Heart left ventricle (tissue), 16 donors: ENCODE measurements around the gene OR8S1. TPM values are rescaled to one million over a fixed set of nuclear protein-coding genes. Genes with fewer than 3 reads are reported as not detected.
"Not testable (repeated sequence)": the region's sequence is repeated elsewhere in the genome, so short reads cannot be mapped to it uniquely, and the experiment has no call there.

Source experiments
- ATAC-seq, 4 donors: fragments of 200-7000 bp; cut with Tn5 transposase; one replicate each; pipeline ENCODE4 v1.9.1; 2020 to 2022; ENCODE audit warnings: moderate library complexity in 4 of 4, mild to moderate bottlenecking in 3 of 4, moderate number of reproducible peaks in 1 of 4
- DNase-seq, 5 donors: peaks; one replicate each; pipeline ENCODE4 v3.0.0-alpha.2; 2020
- H3K27ac ChIP-seq, 12 donors: fragments of 200-600 bp; sonication (generic) in 4 of 12; one replicate each; pipeline versions ENCODE4 v1.5.0 to v1.8.0; 2016 to 2022; ENCODE audit warnings: mild to moderate bottlenecking in 2 of 12
- H3K27me3 ChIP-seq, 9 donors: fragments of 200-600 bp; sonication (generic) in 2 of 9; one replicate each; pipeline versions ENCODE4 v1.5.1 to v1.8.0; 2016 to 2022; ENCODE audit warnings: mild to moderate bottlenecking in 3 of 9
- H3K36me3 ChIP-seq, 9 donors: fragments of 200-600 bp; sonication (generic) in 2 of 9; one replicate each; pipeline versions ENCODE4 v1.5.0 to v1.8.0; 2018 to 2022; ENCODE audit warnings: mild to moderate bottlenecking in 2 of 9
- H3K4me1 ChIP-seq, 12 donors: fragments of 200-600 bp; sonication (generic) in 4 of 12; one replicate each; pipeline versions ENCODE4 v1.5.0 to v1.8.0; 2016 to 2022; ENCODE audit warnings: mild to moderate bottlenecking in 3 of 12
- H3K4me3 ChIP-seq, 12 donors: fragments of 200-600 bp; sonication (generic) in 4 of 12; one replicate each; pipeline versions ENCODE4 v1.5.0 to v1.8.0; 2017 to 2022; ENCODE audit warnings: mild to moderate bottlenecking in 9 of 12, moderate library complexity in 4 of 12
- H3K9me3 ChIP-seq, 12 donors: fragments of 200-600 bp; sonication (generic) in 4 of 12; one replicate each; pipeline versions ENCODE4 v1.5.0 to v1.8.0; 2016 to 2022; ENCODE audit warnings: mild to moderate bottlenecking in 1 of 12
- CTCF ChIP-seq, 12 donors: fragments of 200-600 bp; sonication (generic) in 4 of 12; IDR thresholded peaks; one replicate each; pipeline versions ENCODE4 v1.5.0 to v1.8.0; 2018 to 2022; ENCODE audit warnings: antibody characterized with exemption in 12 of 12, mild to moderate bottlenecking in 5 of 12
- POLR2A ChIP-seq, 2 donors: fragments of 450-650 bp; IDR thresholded peaks; one replicate each; pipeline ENCODE4 v1.6.1; 2017; ENCODE audit warnings: antibody characterized with exemption in 2 of 2, mild to moderate bottlenecking in 2 of 2, moderate library complexity in 2 of 2
- WGBS, 4 donors: extraction: QIAGEN DNeasy Blood & Tissue Kit in 2 of 4; methylation state at CpG; one replicate each; pipeline versions ENCODE4 v1.1.5 to v1.1.7; 2013 to 2018; 5-methylcytosine and 5-hydroxymethylcytosine counted together
- intact Hi-C, 10 donors: fragments of 100-400 bp; cut with DNase I; formaldehyde crosslinking; loops; one replicate each; pipeline versions ENCODE4 v1.11.1 to v1.14.2; 2022
- polyA plus RNA-seq, 2 donors: library from polyadenylated mRNA; stranded (reverse); fragments of 200-250 nt; gene quantifications; one replicate each; pipeline ENCODE4 v1.2.3, GENCODE V29; 2013
- total RNA-seq, 9 donors: library from RNA; depleted of rRNA in 2 of 9; stranded (reverse); fragments of >200 nt in 2 of 9; fragmentation: NEBNext Ultra II Directional in 3 of 9; extraction: Animal tissue kit (Norgen Biotek cat#: 25700) in 3 of 9; gene quantifications; one replicate each; pipeline versions ENCODE4 v1.1.0 to v1.2.4, GENCODE V29; 2016 to 2023
- donor health status: ischemic (EF 13 %, LVEDD 7.1; RV severe dilation, severe dysfunction).
- donor health status: healthy with polysubstance abuse.
- donor health status: DM: no; HTN: yes; CAD: no.
- donor health status: DM: no; HTN: no; CAD: no.
- donor health status: ischemic (EF 25% LVEDD 6.9; RV normal size, moderate dysfunction).
- donor health status: ischemic (EF 25% LVEDD 5.7; RV mildly dilated, moderate dysfunction).
- donor health status: healthy.
- donor health status: DM: yes; HTN: yes; CAD: no.
- donor health status: ischemic (EF 35%, LVEDD 5.7; RV mildly dilated, moderate dysfunction).
- donor health status: nonischemic (EF 11% LVEDD 7.7; RV severe dilation, severe dysfunction).
- donor health status: DM: yes; HTN: yes; CAD: no.
- donor health status: PGD.
- donor health status: ischemic (EF 29% LVEDD 5.4; RV normal size, mild dysfunction).
- donor health status: nonischemic (EF 23%, LVEDD 6.1; RV moderate dilation, normal function).

Gene OR8S1
- total and polyA plus RNA-seq, 11 donors: not detected

DNA sequence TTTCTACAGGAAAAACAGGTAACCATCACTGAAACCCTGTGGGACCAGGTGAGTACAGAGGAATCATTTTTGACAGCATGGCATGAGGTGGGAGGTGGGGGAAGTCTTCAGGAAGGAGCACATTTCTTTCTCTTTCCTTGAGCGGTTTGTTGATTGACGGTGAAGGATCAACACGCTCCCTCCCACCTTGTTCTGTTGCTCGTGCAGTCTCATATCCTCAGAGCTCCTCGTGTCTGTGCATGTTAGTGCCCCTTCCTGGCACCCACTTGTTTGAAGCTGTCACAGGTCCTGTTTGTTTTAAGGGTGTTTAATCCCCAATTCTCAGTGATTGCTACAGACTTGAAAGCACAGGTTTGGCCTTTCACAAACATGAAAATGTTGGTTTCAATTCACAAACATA lies 38.8 kb upstream of the OR8S1 start:
- 62 to 66% (median 63%) methylated on average over 5 of the region's 5 CpGs for WGBS, 4 donors
- intact Hi-C loops: no loop called here
- H3K27ac ChIP-seq: no peak overlapping the region
- no peak overlapping the region for H3K4me3 ChIP-seq
- H3K4me1 ChIP-seq: no peaks in the 10 kb centered on the region
- H3K9me3 ChIP-seq: no peaks in the 10 kb centered on the region
- no peak for ATAC-seq
- H3K27me3 ChIP-seq: no peaks in the 10 kb centered on the region
- H3K36me3 ChIP-seq: no peaks in the 10 kb centered on the region
- no peak for TF ChIP-seq POLR2A (IDR thresholded peaks at IDR 0.05)
- no peak for TF ChIP-seq CTCF (IDR thresholded peaks at IDR 0.05)
- DNase-seq: no peak

GRCh38 chr12:48489012-48489411 lies 36.4 kb upstream of the OR8S1 start:
- intact Hi-C loops: no loop called here
- Histone ChIP-seq H3K36me3 (no peaks in the 10 kb centered on the region), H3K27ac (no peak overlapping the region), H3K27me3 (no peaks in the 10 kb centered on the region), H3K4me1 (no peaks in the 10 kb centered on the region), H3K4me3 (no peak overlapping the region), H3K9me3 (no peaks in the 10 kb centered on the region)
- DNase-seq (no peak), ATAC-seq (no peak)
- WGBS, 4 donors: 63 to 75% (median 72%) methylated on average over 2 of the region's 2 CpGs
- TF ChIP-seq CTCF (IDR thresholded peaks at IDR 0.05): no peak
- no peak for TF ChIP-seq POLR2A (IDR thresholded peaks at IDR 0.05)

- H3K27ac ChIP-seq, H3K36me3 ChIP-seq, H3K27me3 ChIP-seq, ATAC-seq, DNase-seq, H3K4me3 ChIP-seq, H3K9me3 ChIP-seq, H3K4me1 ChIP-seq, intact Hi-C loops: not testable (repeated sequence)
- WGBS, 4 donors: 79 to 85% (median 84%) methylated on average over 7 of the region's 7 CpGs
These were observed 36.0 kb upstream of the OR8S1 start for GRCh38 chr12:48489456-48489855.

GRCh38 chr12:48500281-48500680 lies 25.2 kb upstream of the OR8S1 start:
- ATAC-seq, H3K9me3 ChIP-seq, H3K27ac ChIP-seq, H3K36me3 ChIP-seq, H3K4me1 ChIP-seq, H3K27me3 ChIP-seq, H3K4me3 ChIP-seq, intact Hi-C loops, DNase-seq: not testable (repeated sequence)
- 80 to 95% (median 94%) methylated on average over 2 to 29 of the region's 32 CpGs; no CpG with 5 or more reads in 1 of the 4 donors for WGBS, 4 donors

DNA sequence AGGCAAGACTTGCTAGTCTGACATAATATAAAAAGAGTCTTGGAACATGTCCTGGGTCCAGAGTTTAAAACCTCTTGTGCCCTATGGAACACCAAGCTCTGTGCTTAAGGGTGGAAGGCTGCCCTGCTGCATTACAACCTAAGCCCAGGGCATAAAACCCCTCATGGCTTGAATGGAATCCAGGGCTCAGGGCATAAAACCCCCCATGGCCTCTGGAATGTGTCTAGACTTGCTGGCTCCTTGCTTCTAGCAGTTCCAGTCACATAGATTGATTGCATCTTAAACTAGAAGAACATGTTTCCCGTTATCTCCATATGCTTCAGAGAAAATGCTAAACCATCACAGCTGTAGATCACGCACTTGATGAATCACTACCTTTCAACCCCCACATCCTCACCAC lies 18.6 kb upstream of the OR8S1 start:
- ATAC-seq, H3K27me3 ChIP-seq, H3K36me3 ChIP-seq, H3K4me3 ChIP-seq, H3K27ac ChIP-seq, intact Hi-C loops, H3K4me1 ChIP-seq, DNase-seq: not testable (repeated sequence)
- WGBS, 4 donors: 70 to 88% (median 73%) methylated on average over 2 of the region's 2 CpGs
- H3K9me3 ChIP-seq: peaks cover 0 to 13% (median 0%) of the 10 kb centered on the region in 12 donors

DNA sequence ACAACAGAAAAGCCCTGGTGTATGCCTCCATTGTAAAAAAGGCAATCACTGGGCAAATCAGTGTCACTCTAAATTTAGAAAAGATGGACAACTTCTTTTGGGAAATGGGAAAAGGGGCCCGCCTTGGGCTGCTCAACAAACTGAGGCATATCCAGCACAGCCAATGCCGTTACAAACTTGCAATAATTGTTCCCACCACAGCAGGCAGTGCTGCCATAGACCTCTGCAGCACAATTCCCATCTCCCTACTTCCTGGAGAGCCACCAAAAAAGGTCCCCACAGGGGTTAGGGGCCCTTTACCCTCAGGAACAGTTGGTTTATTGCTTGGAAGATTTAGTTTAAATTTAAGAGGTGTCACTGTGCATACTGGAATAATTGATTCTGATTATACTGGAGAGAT lies 16.4 kb upstream of the OR8S1 start:
- Histone ChIP-seq H3K4me3 (no peak overlapping the region), H3K9me3 (peaks cover 0 to 13% (median 0%) of the 10 kb centered on the region in 12 donors), H3K4me1 (no peaks in the 10 kb centered on the region), H3K27ac (no peak overlapping the region), H3K27me3 (peaks cover 0 to 4% (median 0%) of the 10 kb centered on the region in 9 donors), H3K36me3 (no peaks in the 10 kb centered on the region)
- WGBS, 4 donors: 61 to 73% (median 65%) methylated on average over 2 of the region's 2 CpGs
- ATAC-seq (no peak), DNase-seq (no peak)
- intact Hi-C loops: no loop called here
- TF ChIP-seq POLR2A (IDR thresholded peaks at IDR 0.05) (no peak), CTCF (IDR thresholded peaks at IDR 0.05) (no peak)
